ENCODE measurements around the gene KIF1A.

Gene KIF1A

DNA sequence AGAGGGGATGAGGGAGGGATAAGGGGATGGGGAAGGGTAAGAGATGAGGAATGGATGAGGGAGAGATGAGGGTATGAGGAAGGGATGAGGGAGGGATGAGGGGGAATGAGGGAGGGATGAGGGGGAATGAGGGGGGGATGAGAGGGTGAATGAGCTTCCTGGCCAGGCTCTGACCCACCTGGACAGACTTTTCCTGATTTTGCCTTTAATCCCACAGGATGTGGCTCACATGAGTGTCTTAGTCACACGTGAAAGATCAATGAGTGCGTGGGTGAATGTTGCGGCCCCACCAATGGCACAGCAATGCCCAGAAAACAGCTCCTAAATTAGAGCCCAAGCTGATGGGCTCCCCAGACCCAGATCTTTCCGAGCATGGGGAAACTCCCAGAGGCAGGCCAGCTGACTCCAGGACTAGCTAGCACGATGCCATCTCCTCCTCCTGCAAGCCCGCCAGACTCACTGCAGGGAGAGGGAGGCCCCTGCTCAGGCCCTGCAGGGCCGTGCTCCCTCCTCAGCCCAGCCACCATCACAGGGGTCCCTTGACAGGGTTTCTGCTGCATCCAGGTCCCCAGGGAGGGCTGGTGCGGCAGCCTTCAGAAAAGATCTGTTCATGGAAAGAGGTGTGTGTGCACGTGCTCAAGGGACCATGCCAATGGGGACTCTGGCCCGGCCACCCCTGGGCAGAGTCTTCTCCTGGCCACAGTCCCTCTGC is 87.0 kb downstream of the KIF1A start:
- DNase-seq: no peak

DNA sequence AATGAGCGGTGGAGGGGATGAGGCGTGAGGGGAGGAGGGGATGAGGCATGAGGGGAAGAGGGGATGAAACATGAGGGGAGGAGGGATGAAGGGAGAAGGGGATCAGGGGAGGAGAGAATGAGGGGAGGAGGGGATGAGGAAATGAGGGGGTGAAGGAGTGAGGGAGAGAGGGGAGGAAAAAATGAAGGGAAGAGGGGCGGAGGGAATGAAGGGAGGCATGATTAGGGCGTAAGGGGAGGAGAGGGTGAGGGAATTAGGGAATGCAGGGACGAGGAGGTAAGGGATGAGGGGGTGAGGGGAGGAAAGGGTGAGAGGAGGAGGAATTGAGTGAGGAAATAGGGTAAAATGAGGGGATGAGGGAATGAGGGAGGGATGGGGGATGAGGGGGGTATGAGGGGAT is 87.8 kb downstream of the KIF1A start:
- no peak for DNase-seq

DNA sequence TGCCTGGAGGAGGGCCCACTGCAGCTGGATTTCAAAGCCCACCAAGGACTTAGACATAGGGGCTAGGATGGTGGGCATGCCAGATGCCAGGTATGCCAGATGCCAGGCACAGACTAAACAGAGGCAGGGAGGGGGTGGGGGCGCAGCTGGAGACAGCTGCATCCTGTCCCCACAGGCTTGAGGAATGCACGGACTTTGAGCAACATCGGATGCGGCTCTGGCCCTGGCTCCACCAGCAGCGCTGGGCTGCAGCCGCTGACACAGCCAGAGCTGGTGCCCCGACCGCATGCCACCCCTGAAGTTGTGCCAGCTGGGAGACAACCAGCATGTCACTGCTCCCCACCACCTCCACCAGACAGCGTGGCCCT is 88.9 kb downstream of the KIF1A start:
- DNase-seq: no peak

DNA sequence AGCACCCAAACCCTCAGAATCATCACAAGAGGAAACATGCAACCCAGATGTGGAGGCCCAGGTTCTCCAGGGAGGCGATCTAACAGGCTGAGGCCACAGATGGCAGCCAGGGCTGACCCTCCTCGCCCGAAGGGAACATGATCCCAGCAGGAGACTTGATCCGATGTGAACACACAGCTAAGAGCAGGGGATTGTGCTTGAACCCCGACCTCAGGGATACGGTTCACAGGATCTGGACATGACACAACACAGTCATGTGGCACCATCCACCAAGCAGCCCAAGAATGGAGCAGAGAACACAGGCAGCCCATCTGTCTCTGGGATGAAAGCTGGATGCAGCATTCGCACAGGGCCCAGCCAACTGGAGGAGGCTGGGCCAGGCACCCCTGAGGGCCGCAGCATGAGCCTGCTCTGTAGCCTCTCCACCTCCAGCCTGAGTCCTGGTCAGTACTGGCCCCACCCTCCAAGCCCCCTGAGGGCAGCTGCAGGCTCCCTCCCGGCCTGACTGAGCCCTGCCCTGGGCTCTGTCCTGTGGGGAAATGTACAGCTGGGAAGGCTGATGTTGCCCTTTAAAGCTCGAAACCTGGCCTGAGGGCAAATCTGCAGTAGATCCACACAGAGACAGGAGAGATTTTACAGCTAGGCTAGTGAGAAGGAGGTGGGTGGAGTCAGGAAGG is 89.4 kb downstream of the KIF1A start:
- no peak for DNase-seq

DNA sequence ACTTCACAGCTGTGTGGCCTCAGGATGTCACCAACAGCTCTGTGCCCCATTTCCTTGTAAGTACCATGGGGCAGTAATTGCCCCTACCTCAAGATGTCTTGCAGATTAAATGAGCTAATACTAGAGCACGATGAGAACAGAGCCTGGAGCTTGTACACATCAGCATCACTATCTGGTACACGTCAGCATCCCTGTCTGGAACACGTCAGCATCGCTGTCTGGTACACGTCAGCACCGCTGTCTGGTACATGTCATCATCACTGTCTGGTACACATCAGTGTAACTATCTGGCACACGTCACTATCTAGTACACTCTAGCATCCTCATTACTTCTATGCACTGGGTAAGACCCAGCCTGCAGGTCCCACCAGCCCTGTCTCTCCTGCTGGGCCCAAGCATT is 91.2 kb downstream of the KIF1A start:
- no peak for DNase-seq

DNA sequence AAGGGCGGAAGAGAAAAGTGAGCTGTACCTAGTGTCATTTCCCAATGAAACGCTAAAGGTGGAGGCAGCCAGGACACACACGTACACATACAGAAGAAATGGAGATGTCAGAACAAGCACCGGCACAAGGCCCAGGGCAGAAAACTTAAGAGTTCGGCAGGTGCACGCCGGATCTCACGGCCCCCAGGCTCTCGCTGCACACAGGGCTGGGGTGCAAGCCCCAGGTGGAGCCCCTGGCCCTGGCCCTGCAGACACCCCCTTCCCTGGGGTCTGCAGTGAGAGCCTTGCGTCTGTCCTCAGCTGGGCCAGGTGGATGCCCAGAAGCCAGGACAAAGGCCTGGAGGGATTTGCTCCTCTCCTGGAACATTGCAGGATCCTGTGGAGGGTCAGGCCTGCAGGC is 91.7 kb downstream of the KIF1A start:
- no peak for DNase-seq

DNA sequence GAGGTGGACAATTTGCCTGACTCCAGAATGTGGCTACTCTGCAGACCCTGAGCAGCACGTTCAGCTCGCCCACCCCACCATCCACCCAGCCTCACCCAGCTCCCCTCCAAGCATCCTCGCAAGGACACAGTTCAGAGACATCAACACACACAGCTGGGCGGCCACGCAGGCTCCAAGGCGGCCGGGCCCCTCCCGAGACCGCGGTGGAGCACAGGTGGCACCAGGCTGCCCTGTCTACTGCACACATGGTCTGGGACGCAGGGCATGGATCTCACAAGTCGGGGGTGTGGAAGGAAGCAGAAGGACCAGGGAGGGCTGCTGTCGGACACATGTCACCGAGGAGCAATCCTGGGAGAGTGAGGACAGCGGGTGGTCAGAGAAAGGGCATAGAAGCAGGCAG is 92.1 kb downstream of the KIF1A start:
- DNase-seq: no peak

DNA sequence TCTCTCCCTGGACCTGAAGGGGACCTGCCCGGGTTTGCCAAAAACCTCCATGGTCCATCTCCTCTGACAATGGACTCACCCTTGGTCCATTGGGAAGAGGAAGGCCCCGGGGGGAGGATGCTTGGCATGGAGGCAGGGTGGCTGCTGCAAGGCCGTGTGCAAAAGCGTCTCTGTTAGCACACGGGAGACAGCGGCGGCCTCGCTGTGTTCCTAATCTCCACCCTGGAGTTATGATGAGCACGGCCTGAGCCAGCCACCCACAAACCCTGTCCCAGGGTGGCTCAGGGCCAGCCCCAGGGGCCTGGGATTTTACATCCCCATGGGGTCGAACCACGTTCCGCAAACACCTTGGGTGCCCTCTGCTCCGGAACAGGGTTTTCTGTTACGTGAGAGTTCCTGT is 92.6 kb downstream of the KIF1A start:
- DNase-seq: no peak

DNA sequence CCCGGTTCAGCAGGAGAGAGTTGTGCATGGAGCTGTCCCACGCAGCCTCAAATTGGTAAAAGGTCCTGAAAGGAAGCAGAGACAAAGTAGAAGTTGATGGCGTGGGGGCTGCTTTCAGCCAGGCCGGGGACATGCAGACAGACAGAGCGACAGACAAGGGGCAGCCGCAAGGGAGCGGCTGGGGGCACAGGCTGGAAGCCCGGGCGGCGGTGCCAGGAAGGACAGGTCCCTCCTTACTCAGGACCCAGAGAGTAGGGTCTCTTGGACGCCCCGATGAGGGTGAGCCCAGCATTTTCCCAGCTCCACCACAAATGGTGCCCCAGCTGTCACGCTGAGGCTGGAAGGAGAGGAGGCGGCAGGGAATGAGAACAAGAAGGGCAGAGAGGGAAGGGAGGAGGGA is 93.1 kb downstream of the KIF1A start:
- DNase-seq: no peak

DNA sequence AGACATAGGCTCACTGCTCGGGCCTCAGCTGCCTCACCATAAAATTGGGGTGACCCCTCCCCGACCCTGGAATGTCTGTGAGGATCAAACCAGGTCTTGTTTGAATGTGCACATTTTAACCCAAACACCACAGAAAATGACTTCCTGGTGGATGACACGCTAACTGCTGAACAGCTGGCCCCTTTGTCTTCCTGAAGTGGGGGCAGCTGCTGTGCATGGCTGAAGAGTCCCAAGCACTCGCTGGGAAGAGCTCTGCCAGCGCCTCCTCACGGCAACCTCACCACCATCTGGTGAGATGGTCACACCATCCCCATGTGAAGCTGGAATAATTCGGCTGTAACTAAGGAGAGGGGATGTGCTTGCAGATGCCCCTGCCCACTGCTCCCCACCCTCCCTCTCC is 94.3 kb downstream of the KIF1A start:
- DNase-seq: no peak

DNA sequence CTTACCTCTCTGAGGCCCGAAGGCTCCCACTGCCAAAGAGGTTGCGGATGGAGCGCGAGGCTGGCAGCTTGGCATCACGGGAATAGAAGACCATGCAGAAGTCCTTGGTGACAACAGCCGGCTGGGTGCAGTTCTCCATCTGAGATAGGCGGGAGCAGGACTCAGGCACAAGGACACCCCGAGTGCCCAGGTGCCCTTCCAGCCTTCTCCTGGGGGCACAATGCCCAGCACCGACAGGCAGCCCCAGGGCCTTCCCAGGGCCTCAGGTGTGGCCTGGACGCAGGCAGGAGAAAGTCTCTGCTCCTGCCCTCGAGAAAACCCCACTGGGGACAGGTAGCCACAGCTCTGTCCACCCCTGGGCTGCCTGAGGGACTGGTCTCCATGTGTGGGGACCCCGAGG is 94.8 kb downstream of the KIF1A start:
- no peak for DNase-seq

DNA sequence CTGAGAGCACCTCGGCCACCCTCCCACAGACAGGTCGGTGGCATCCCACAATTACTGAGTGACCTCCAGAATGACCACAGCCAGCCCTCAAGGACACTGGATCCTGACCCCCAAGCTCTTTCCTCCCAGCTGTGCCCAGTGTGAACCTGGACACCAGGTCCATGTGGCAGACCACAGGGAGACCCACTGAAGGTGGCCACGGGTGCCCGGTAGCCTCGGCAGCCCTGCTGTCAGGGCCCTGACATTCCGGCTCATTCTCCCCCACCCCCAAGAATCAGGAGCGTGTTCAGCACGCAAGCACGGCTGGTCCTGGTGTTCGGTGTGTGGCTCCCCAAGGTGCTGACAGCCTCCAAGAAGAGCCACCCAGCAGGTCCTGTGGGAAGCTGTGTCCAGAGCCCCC is 95.6 kb downstream of the KIF1A start:
- no peak for DNase-seq

DNA sequence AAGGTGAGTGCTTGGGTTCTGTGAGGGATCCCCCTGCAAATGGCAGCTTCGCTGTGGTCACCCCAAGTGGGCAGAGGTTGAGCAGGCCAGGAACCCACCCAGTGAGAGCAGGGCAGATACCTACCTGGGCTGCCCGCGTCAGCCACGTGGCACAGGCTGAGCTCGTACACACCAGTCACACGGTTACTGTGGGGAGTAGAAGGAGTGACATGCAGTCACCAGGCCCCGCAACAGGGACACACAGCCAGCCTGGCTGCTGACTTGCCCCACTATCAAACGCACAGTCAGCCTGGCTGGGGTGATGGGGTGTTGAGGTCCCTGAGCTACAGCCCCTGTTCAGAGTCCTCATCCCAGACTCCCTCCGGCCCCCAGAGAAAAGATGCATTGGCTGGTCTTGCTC is 96.2 kb downstream of the KIF1A start:
- DNase-seq: no peak

DNA sequence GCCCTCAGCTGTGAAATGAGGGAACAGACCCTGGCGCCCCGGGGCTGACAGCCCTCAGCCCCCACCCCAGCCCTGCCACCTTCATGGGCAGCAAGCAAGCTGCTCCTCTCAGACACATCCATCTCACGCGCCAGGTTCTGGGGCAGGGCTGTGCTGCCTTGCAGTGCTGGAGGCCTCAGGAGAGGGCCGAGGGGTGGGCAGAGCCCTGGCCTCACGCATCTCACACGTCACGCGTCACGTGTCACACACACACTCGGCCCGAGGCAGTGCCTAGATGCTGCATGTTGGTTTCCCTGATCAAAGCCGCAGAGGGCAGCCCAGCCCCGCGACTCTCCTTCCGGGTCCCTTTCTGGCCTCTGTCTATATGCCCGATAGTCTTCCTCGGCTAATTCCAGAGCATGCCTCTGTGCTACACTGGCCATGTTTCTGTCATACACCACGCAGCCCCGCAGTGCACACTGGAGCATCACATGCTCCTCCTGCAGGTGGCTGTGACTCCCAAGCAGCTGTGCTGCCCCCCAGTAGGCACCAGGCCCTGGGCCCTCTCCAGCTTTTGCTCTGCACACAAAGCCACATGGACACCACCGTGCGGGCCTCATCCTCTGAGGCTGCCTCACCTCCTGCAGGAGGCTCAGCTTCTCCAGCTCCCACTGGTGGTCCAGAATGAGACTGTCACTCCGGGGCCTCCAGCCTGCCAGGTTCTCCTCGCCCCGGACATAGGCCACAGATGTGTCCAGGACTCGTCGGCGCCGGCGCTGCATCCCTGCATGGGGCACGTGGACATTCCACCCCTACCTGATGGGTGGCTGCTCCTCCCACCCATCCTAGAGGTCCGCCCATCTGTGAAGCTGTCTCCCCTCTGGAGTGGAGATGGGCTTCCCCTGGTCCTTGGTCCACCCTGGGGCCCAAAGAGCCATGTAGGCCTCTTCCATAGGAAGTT is 97.0 kb downstream of the KIF1A start:
- no peak for DNase-seq

DNA sequence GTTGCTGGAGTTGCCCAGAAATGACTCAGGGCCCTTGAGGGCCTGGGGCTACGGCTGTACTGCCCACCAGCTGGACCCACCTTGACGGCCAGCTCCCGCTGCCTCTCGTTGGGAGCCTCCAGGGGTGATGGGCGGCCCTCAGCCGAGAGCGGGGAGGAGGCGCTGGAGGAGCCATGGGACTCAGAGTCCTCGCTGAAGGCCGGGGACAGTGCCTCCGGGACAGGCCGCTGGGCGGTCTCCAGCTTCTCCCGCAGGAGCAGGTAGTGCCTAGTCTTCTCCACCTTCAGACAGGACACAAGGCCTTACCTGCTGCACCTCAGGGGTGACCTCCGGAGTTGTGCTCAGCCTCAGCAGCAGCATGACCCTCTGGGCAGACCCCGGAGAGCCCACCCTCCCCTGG is 97.6 kb downstream of the KIF1A start:
- DNase-seq: no peak

DNA sequence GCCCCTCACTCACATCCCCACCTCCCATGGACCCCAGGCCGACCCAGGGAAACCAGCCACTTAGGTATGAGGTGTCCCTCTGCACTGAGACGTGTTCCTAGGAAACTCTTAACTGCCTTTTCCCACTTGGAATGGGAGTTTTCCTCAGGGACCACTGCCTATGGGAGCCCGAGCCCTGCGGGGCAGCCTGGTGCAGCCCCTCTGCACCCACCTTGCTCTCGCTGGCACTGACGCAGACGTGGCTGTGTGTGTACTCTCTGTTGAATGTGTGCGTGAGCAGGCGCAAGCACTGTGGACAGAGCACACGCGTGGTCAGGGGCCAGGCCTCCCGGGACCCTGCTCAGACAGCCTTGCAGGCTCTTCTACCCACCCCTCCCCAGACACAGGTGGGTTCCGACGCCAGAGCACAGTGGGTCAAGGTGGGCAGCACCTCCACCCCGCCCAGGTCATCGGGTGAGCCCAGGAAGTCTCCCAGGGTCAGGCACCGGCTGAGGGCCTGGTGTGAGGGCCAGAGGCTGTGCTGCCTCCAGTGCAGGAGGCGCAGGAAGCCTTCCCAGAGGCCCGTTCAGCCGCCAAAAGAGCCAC is 98.3 kb downstream of the KIF1A start:
- DNase-seq: no peak

DNA sequence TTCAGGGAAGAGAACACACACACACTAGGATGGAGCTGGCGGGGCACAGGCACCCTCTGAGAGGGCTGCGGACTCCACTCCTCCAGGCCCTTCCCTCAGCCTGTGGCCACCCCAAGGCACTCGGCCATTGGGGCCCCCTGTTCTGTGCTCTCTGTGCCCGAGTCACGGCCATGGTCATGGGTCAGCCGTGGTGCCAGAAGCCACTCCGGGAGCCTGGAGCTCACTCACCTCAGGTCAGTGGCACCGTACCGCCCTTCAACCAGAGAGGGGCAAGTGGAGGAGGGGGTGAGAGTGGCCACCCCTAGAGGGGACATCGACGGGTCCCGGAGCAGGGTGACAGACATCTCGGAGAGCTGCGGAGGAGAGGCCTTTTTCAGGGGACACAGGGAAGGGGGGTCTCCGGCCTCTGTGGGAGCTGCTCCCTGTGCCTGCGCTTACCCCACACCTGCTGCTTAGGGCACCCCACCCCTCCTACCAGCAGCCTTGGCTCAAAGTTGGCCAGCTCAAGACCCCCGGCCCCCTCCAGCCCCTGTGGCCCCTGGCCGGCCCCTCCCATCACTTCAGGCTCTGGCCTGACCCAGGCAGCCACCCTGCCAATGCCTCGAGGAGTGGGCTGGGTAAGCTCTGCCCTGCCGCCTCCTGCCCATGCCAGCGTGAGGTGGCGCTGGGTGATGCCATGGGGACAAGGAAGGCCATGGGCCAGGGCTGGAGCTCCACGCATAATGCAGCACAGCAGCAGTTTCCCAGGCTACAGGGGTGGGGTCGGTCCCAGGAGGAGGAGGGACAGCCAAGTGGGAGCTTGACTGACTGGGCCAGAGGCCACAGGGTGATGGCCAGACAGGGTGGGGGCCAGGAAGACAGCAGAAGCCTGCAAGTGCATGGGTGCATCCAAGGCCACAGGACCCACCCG is 99.1 kb downstream of the KIF1A start:
- no peak for DNase-seq

DNA sequence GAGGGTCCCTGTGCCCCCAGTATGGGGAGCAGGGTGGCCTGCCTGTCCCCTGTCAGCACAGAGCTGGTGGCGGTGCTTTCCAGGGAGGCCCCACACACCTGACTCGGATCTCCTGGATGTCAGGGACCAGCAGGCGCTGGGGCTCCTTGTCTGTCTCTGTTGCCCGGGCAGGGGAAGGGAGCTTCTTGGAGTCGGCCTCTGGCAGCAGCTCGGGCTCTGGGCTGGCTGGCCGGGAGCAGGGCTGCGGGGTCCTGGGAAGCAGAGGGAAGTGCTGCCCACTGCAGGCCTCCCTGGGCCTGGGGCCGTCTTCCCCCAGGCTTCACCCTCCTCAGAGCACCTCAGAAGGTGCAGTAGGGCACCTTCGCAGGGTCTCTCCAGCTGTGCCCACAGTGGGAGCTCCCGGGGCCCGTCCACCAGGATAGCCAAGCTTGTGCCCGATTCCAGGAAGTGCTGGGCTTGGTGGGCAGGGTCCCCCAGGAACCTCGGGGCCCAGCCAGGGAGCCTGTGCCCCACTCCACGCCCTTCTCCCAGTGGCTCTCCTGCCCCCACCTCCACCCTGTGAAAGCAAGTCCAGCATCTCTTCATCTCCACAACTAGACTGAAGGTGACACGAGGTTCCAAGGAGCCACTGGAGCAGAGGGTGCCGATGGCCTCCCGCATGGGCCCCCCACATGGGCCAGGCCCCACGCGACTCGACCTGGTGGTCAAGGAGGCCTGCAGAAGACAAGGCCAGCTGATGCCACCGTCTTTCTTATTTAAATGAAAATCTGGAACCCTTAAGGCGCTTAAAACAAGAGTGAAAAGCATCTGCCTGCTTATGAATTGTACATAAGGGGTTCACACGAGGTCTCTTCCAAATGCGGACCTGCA is 100.1 kb downstream of the KIF1A start:
- DNase-seq: no peak

DNA sequence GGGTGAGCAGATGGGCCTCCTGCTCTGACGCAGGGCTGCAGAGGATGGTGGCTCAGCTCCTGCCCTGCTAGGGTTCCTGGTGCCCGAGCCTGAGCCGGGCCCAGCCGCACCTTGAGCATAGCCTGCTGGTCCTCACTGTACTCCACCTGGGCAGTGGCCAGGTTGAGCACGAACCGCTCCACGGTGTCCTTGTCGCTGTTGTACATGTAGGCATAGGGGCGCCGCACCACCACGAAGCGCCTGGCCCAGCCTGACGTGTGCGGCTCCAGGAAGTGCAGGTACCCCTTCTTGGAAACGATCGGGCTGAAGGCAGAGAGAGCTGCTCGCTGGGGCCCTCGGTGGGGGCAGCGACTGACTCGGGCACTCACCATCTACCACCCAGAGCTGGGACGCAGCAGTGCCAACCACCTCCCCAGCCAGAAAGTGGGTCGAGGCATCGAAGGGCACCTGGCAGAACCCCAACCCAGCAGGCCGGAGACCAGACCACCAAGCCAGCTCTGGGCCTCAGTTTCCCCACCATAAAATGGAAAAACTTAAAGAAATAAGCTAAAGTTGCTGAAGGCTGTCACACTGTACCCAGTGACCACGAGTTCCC is 101.0 kb downstream of the KIF1A start:
- DNase-seq: no peak

DNA sequence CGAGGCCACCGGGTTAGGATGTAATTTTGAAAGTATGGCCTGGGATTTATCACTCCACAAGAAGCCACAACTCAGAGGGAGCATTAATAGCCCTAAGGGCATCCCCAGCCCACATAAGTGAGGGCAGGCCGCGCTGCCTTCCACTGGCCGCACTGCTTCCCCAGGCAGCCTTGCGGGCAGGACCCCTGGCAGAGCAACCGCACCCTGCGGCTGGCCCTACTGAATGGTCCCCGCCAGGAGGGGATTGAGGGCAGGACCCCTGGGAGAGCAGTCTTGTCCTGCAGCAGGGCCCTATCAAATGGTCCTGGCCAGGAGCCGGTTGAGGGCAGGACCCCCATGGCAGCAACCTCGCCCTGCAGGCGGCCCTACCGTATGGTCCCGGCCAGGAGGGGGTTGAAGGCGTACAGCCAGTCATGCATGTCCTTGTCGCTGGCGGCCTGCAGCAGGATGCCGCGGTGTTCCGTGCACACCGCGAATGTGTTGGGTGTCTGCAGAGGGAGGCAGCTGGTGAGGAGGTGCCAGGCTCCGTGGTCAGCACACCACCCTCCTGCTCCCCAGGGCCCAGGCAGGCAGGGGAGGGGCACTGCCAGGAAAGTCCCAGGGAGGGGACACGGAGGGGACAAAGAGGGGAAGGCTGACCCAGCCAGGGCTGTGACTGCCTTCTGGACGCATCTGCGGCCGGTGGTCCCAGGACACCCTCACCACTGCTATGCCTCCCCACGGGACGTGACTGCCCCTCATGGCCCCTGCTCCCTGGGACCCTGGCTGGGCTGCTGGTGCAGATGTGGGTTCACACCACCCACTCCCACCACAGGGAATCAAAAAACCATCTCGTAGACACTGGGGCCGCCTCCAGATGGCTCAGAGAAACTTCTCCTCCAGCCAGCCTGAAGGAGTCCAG is 102.1 kb downstream of the KIF1A start:
- no peak for DNase-seq
